Upper lobe of right lung (tissue), 1 donor: ENCODE results near the gene RAB37. TPM values are rescaled to one million over a fixed set of nuclear protein-coding genes. Genes with fewer than 3 reads are reported as not detected.

Experiments
- ATAC-seq: fragments of 200-7000 bp; cut with Tn5 transposase; one replicate; pipeline ENCODE4 v1.9.1; 2020; ENCODE audit warnings: mild to moderate bottlenecking, moderate library complexity
- DNase-seq: peaks from one replicate; pipeline ENCODE4 v3.0.0-alpha.2; 2020
- H3K27ac ChIP-seq: fragments of 200-600 bp; one replicate; pipeline ENCODE4 v1.8.0; 2022
- H3K27me3 ChIP-seq: fragments of 200-600 bp; one replicate; pipeline ENCODE4 v1.8.0; 2022; ENCODE audit warnings: mild to moderate bottlenecking
- H3K36me3 ChIP-seq: fragments of 200-600 bp; one replicate; pipeline ENCODE4 v1.8.0; 2022
- H3K4me1 ChIP-seq: fragments of 200-600 bp; one replicate; pipeline ENCODE4 v1.8.0; 2022
- H3K4me3 ChIP-seq: fragments of 200-600 bp; one replicate; pipeline ENCODE4 v1.8.0; 2022; ENCODE audit warnings: mild to moderate bottlenecking
- H3K9me3 ChIP-seq: fragments of 200-600 bp; one replicate; pipeline ENCODE4 v1.8.0; 2022
- CTCF ChIP-seq: fragments of 200-600 bp; IDR thresholded peaks from one replicate; pipeline ENCODE4 v1.8.0; 2022; ENCODE audit warnings: antibody characterized with exemption
- intact Hi-C: fragments of 100-400 bp; cut with DNase I; formaldehyde crosslinking; loops from one replicate; pipeline ENCODE4 v1.11.0; 2022
- total RNA-seq: library from RNA; stranded (reverse); fragmentation: NEBNext Ultra II Directional; extraction: Animal tissue kit (Norgen Biotek cat#: 25700); gene quantifications from one replicate; pipeline ENCODE4 v1.2.1, GENCODE V29; 2021
- donor health status: DM: no; HTN: yes; CAD: no; lungs with severe emphysema.

Gene RAB37
- total RNA-seq, 1 donor from 2014 or later: 6.8 TPM

GRCh38 chr17:74769266-74769855 is 32.3 kb downstream of the RAB37 start:
- Histone ChIP-seq H3K4me3 (no peak overlapping the region), H3K36me3 (peaks cover 50% of the 10 kb centered on the region), H3K4me1 (no peaks in the 10 kb centered on the region), H3K27ac (no peak overlapping the region), H3K9me3 (no peaks in the 10 kb centered on the region), H3K27me3 (no peaks in the 10 kb centered on the region)
- no peak for TF ChIP-seq CTCF
- intact Hi-C loops: no loop called here
- ATAC-seq (no peak), DNase-seq (no peak)

- ATAC-seq (no peak), DNase-seq (no peak)
- Histone ChIP-seq H3K4me1 (peaks cover 4% of the 10 kb centered on the region), H3K36me3 (peaks cover 50% of the 10 kb centered on the region), H3K27ac (no peak overlapping the region), H3K4me3 (no peak overlapping the region), H3K27me3 (no peaks in the 10 kb centered on the region), H3K9me3 (no peaks in the 10 kb centered on the region)
- intact Hi-C loops: no loop called here
- no peak for TF ChIP-seq CTCF
These were observed 32.9 kb downstream of the RAB37 start for GRCh38 chr17:74769856-74770497.

GRCh38 chr17:74770498-74771318 is 33.7 kb downstream of the RAB37 start:
- Histone ChIP-seq H3K9me3 (no peaks in the 10 kb centered on the region), H3K4me3 (no peak overlapping the region), H3K27ac (no peak overlapping the region), H3K27me3 (no peaks in the 10 kb centered on the region), H3K4me1 (peaks cover 10% of the 10 kb centered on the region), H3K36me3 (peaks cover 50% of the 10 kb centered on the region)
- peak; percentile 89 for ATAC-seq
- intact Hi-C loops: no loop called here
- DNase-seq: peak; percentile 88
- TF ChIP-seq CTCF: peak; percentile 78

GRCh38 chr17:74771319-74771914 is 34.4 kb downstream of the RAB37 start:
- H3K9me3 ChIP-seq: no peaks in the 10 kb centered on the region
- no peak overlapping the region for H3K4me3 ChIP-seq
- no peaks in the 10 kb centered on the region for H3K27me3 ChIP-seq
- intact Hi-C loops: no loop called here
- peaks cover 10% of the 10 kb centered on the region for H3K4me1 ChIP-seq
- ATAC-seq: no peak
- no peak for DNase-seq
- H3K36me3 ChIP-seq: peaks cover 50% of the 10 kb centered on the region
- no peak for TF ChIP-seq CTCF
- no peak overlapping the region for H3K27ac ChIP-seq

GRCh38 chr17:74772053-74772452 is 35.0 kb downstream of the RAB37 start:
- H3K27ac ChIP-seq: no peak overlapping the region
- peaks cover 15% of the 10 kb centered on the region for H3K4me1 ChIP-seq
- H3K27me3 ChIP-seq: no peaks in the 10 kb centered on the region
- DNase-seq (no peak), ATAC-seq (no peak)
- peaks cover 50% of the 10 kb centered on the region for H3K36me3 ChIP-seq
- TF ChIP-seq CTCF: no peak
- no peaks in the 10 kb centered on the region for H3K9me3 ChIP-seq
- intact Hi-C loops: no loop called here
- H3K4me3 ChIP-seq: no peak overlapping the region
